KMS-11 (cell line): ENCODE data around the gene KCTD11.
"Not testable (repeated sequence)": the region's sequence is repeated elsewhere in the genome, so short reads cannot be mapped to it uniquely, and the experiment has no call there.

Experiments used
- H2AFZ ChIP-seq: fragments of 200-600 bp; sonication (generic); 2 replicates; pipeline ENCODE4 v1.6.1; 2016; ENCODE audit warnings: antibody characterized with exemption, mixed run types, low read depth
- H3K27ac ChIP-seq: fragments of 200-600 bp; sonication (generic); 2 replicates; pipeline ENCODE4 v1.6.1; 2016; ENCODE audit warnings: mild to moderate bottlenecking, mixed run types
- H3K27me3 ChIP-seq: fragments of 200-600 bp; sonication (generic); 2 replicates; pipeline ENCODE4 v1.6.1; 2017; ENCODE audit warnings: mild to moderate bottlenecking, low read depth, mixed run types, moderate library complexity; ENCODE audit not compliant: insufficient read depth
- H3K36me3 ChIP-seq: fragments of 200-600 bp; sonication (generic); 2 replicates; pipeline ENCODE4 v1.6.1; 2017; ENCODE audit warnings: mild to moderate bottlenecking, mixed run types; ENCODE audit not compliant: insufficient read depth
- H3K4me1 ChIP-seq: fragments of 200-600 bp; sonication (generic); 2 replicates; pipeline ENCODE4 v1.6.1; 2016; ENCODE audit warnings: mild to moderate bottlenecking, low read depth, mixed run types; ENCODE audit not compliant: poor library complexity, severe bottlenecking
- H3K4me2 ChIP-seq: fragments of 200-600 bp; sonication (generic); 2 replicates; pipeline ENCODE4 v1.7.0; 2016; ENCODE audit warnings: mild to moderate bottlenecking, mixed run types
- H3K4me3 ChIP-seq: fragments of 200-600 bp; sonication (generic); IDR thresholded peaks from 2 replicates; pipeline ENCODE4 v1.6.1; 2017; ENCODE audit warnings: low read depth, low read length, mixed read lengths; ENCODE audit not compliant: insufficient read depth
- H3K79me2 ChIP-seq: fragments of 200-600 bp; sonication (generic); 2 replicates; pipeline ENCODE4 v1.6.1; 2016; ENCODE audit warnings: low read depth, mixed run types; ENCODE audit not compliant: insufficient read depth
- H3K9ac ChIP-seq: fragments of 200-600 bp; sonication (generic); 2 replicates; pipeline ENCODE4 v1.6.1; 2016; ENCODE audit warnings: mild to moderate bottlenecking, mixed run types
- H4K20me1 ChIP-seq: fragments of 200-600 bp; sonication (generic); 2 replicates; pipeline ENCODE4 v1.6.1; 2016; ENCODE audit warnings: mild to moderate bottlenecking, mixed run types; ENCODE audit not compliant: insufficient read depth
- TF ChIP-seq, protein P1 (sequence below): fragments of 200-600 bp; sonication (generic); conservative IDR thresholded peaks from 2 replicates; pipeline ENCODE4 v1.6.1; 2017; ENCODE audit warnings: low read depth, mild to moderate bottlenecking, antibody characterized with exemption, low read length, moderate library complexity, mixed read lengths

KCTD11 gene

DNA sequence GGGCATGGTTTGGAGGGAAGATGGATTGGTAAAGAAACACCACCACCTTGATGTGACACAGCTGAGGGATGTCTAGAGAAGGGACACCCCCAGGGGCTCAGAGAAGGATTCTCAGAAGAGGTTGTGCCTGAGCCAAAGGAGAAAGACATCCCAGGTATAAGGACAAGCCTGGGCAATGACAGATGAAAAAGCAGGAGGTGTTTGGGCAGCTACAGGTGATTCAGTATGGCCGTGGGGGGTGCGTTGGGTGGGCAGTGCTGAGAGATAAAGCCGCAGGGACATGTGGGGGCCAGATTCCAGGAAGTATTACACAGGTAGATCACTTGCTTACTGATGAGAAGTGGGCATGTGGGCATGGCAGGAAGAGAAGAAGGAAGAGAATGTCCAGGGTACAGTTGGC is 9.9 kb downstream of the KCTD11 start:
- Histone ChIP-seq H3K4me3 (no peak overlapping the region), H3K4me1 (no peaks in the 10 kb centered on the region), H3K27me3 (no peaks in the 10 kb centered on the region), H3K4me2 (no peak overlapping the region), H3K36me3 (no peaks in the 10 kb centered on the region), H3K9ac (no peak overlapping the region), H3K27ac (no peak overlapping the region), H4K20me1 (no peaks in the 10 kb centered on the region), H3K79me2 (no peaks in the 10 kb centered on the region), H2AFZ (no peak overlapping the region)
- TF ChIP-seq, protein P1, sequence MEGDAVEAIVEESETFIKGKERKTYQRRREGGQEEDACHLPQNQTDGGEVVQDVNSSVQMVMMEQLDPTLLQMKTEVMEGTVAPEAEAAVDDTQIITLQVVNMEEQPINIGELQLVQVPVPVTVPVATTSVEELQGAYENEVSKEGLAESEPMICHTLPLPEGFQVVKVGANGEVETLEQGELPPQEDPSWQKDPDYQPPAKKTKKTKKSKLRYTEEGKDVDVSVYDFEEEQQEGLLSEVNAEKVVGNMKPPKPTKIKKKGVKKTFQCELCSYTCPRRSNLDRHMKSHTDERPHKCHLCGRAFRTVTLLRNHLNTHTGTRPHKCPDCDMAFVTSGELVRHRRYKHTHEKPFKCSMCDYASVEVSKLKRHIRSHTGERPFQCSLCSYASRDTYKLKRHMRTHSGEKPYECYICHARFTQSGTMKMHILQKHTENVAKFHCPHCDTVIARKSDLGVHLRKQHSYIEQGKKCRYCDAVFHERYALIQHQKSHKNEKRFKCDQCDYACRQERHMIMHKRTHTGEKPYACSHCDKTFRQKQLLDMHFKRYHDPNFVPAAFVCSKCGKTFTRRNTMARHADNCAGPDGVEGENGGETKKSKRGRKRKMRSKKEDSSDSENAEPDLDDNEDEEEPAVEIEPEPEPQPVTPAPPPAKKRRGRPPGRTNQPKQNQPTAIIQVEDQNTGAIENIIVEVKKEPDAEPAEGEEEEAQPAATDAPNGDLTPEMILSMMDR = no peak

DNA sequence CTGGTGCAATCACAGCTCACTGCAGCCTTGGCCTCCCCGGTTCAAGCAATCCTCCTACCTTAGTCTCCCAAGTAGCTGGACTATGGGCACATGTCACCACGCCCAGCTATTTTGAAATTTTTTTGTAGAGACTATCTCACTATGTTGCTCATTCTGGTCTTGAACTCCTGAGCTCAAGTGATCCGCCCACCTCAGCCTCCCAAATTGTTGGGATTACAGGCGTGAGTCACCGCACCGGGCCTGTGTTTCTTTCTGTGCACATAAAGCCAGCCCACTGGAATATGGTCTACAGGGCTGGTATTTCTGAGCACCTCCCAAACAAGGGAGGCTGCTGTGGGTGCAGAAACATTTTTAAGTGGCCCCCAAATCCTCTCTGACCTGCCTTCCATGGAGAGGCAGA is 11.3 kb downstream of the KCTD11 start:
- no peak overlapping the region for H2AFZ ChIP-seq
- H3K36me3 ChIP-seq = no peaks in the 10 kb centered on the region
- no peak overlapping the region for H3K4me3 ChIP-seq
- H3K27me3 ChIP-seq = no peaks in the 10 kb centered on the region
- H3K79me2 ChIP-seq = no peaks in the 10 kb centered on the region
- H3K9ac ChIP-seq = no peak overlapping the region
- no peaks in the 10 kb centered on the region for H4K20me1 ChIP-seq
- H3K27ac ChIP-seq = no peak overlapping the region
- no peaks in the 10 kb centered on the region for H3K4me1 ChIP-seq
- TF ChIP-seq, protein P1 = no peak
- H3K4me2 ChIP-seq = no peak overlapping the region

DNA sequence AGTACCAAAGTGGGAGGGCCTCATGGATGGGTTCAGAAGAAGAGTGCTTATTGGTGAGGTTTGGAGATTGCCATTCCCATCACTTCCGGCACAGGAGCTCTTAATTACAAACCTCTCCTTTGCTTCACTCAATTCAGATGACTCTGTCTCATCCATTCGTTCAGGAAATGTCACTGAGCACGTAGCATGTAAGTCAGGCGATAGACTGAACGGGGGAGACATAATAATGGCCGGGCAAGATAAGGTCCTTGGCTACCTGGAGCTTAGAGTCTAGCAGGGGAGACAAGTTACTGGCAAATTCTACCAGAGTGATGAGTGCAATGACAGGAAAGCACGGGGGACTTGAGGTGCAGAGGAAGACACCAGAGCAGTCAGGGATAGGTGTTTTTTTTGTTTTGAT is 14.0 kb downstream of the KCTD11 start:
- H3K27ac ChIP-seq, H4K20me1 ChIP-seq, H3K79me2 ChIP-seq: not testable (repeated sequence)

DNA sequence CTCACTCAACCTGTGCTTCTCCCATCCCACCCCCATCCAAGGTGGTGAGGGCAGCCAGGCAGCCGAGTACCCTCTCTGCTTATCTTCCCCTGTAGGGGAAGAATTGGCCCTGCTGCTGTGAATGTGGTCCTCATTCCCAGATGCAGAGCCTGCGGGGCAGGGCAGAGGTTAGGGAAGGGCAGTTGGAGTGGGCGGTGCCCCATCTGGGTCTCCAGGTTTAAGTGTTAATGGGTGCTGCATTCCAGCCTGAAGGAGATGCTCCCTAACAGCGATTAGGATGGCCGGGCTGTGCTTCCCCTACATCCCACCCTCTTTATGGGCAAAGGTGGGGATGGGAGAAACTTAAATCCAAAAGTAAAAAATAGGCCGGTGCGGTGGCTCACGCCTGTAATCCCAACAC is 15.1 kb downstream of the KCTD11 start:
- TF ChIP-seq, protein P1 = no peak
- H3K4me2 ChIP-seq = no peak overlapping the region
- H3K4me1 ChIP-seq = no peaks in the 10 kb centered on the region

More for the DNA sequence above, 14.0 kb downstream of the KCTD11 start:
- not testable (repeated sequence) for H3K4me2 ChIP-seq, H3K36me3 ChIP-seq, H3K4me1 ChIP-seq, H3K4me3 ChIP-seq, H3K27me3 ChIP-seq, H2AFZ ChIP-seq, H3K9ac ChIP-seq

DNA sequence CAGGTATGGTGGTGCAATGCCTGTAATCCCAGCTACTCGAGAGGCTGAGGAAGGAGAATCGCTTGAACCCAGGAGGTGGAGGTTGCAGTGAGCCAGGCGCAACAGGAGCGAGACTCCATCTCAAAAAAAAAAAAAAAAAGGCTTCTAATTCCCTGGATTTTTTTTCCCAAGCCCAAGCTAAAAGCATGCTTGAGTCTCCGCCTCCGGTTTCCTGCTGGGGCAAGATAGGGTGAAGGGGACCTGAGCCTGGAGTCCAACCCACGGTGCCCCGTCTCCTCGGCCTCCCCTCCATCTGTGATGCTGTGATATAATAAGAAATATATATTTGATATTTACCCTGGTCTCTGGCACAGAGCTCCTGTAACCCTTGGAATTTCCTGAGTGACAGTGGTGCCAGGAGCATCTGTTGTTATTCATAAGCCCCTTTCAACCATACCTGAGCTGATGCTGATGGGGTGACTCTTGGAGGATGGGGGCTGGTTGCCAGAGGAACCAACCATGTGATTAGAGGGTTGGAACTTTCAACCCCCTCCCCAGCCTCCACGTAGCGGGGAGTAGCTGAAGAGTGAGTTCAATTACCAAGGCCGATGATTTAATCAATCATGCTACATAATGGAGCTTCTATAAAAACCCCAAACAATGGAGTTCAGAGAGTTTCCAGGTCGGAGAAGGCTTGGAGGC is 16.1 kb downstream of the KCTD11 start:
- no peak overlapping the region for H3K4me3 ChIP-seq
- no peaks in the 10 kb centered on the region for H3K79me2 ChIP-seq
- no peaks in the 10 kb centered on the region for H3K36me3 ChIP-seq
- H3K27me3 ChIP-seq = no peaks in the 10 kb centered on the region
- no peaks in the 10 kb centered on the region for H4K20me1 ChIP-seq
- no peak overlapping the region for H2AFZ ChIP-seq
- H3K27ac ChIP-seq = no peak overlapping the region
- H3K9ac ChIP-seq = no peak overlapping the region
- no peaks in the 10 kb centered on the region for H3K4me1 ChIP-seq
- H3K4me2 ChIP-seq = no peak overlapping the region
- TF ChIP-seq, protein P1 = no peak

More for the DNA sequence above, 15.1 kb downstream of the KCTD11 start:
- H3K79me2 ChIP-seq = no peaks in the 10 kb centered on the region
- no peak overlapping the region for H2AFZ ChIP-seq
- H3K27ac ChIP-seq = no peak overlapping the region
- H3K9ac ChIP-seq = no peak overlapping the region
- H3K36me3 ChIP-seq = no peaks in the 10 kb centered on the region
- H3K4me3 ChIP-seq = no peak overlapping the region
- H3K27me3 ChIP-seq = no peaks in the 10 kb centered on the region
- H4K20me1 ChIP-seq = no peaks in the 10 kb centered on the region

DNA sequence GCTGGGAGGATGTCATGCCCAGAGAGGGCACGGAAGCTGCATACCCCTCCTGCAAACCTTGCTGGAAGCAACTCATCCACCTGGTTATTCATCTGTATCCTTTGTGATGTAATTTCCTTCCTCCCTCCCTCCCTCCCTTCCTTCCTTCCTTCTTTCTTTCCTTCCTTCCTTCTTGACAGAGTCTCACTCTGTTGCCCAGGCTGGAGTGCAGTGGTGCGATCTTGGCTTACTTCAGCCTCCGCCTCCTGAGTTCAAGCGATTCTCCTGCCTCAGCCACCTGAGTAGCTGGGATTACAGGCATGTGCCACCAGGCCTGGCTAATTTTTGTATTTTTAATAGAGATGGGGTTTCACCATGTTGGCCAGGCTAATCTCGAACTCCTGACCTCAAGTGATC is 16.6 kb downstream of the KCTD11 start:
- not testable (repeated sequence) for H3K4me1 ChIP-seq, H3K36me3 ChIP-seq, H3K79me2 ChIP-seq, H3K9ac ChIP-seq, H2AFZ ChIP-seq, H3K27me3 ChIP-seq, H3K4me2 ChIP-seq, H4K20me1 ChIP-seq, H3K27ac ChIP-seq, H3K4me3 ChIP-seq
